OCI-LY3 (cell line): ENCODE data around the gene NDUFA6.

ENCODE experiments used
- EZH2phosphoT487 ChIP-seq: fragments of 200-600 bp; shearing (Covaris generic); IDR thresholded peaks from 2 replicates; pipeline ENCODE4 v1.6.1; 2018; ENCODE audit warnings: antibody characterized with exemption, mixed run types, low read depth
- TF ChIP-seq, protein P1 (sequence below): fragments of 200-600, 300-600 bp; sonication (generic); IDR thresholded peaks from 2 replicates; pipeline ENCODE4 v1.5.1; 2014; ENCODE audit warnings: antibody characterized with exemption, low read length, low read depth

- TF ChIP-seq, protein P1, sequence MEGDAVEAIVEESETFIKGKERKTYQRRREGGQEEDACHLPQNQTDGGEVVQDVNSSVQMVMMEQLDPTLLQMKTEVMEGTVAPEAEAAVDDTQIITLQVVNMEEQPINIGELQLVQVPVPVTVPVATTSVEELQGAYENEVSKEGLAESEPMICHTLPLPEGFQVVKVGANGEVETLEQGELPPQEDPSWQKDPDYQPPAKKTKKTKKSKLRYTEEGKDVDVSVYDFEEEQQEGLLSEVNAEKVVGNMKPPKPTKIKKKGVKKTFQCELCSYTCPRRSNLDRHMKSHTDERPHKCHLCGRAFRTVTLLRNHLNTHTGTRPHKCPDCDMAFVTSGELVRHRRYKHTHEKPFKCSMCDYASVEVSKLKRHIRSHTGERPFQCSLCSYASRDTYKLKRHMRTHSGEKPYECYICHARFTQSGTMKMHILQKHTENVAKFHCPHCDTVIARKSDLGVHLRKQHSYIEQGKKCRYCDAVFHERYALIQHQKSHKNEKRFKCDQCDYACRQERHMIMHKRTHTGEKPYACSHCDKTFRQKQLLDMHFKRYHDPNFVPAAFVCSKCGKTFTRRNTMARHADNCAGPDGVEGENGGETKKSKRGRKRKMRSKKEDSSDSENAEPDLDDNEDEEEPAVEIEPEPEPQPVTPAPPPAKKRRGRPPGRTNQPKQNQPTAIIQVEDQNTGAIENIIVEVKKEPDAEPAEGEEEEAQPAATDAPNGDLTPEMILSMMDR: no peak; the same call in 1 of the 2 replicates
- TF ChIP-seq EZH2phosphoT487: no peak
Measured at GRCh38 chr22:42111798-42112197, 21.2 kb upstream of the NDUFA6 start.
